Jurkat, Clone E6-1 (cell line): ENCODE data around the gene CFAP73.
A peak's percentile ranks its signal among the peaks of the same experiment; 100 is the strongest.

Source experiments
- DNase-seq: peaks from one replicate; pipeline ENCODE4 v3.0.0-alpha.2; 2011; ENCODE audit warnings: low read depth, low spot score
- H3K4me3 ChIP-seq: 2 replicates; pipeline ENCODE4 v1.5.1; 2011; ENCODE audit warnings: mild to moderate bottlenecking, low read length, control low read depth, moderate library complexity

CFAP73 gene

DNA sequence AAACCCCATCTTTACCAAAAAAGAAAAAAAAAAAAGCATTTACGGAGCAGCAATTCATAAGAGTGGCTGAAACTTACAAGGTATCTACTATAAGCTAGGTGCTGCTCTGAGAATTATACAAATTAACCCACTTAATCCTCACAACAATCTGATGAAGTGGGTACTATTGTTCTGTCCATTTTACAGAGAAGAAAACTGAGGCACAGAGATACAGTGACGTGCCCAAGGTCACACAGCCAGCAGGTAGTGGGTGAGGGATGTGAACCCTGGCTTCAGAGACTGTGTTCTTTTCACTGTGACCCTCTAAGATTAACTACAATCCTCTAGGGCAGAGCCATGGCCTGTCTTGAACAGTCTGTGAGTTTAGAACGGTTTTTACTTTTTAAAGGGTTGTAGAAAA lies 32.5 kb downstream of the CFAP73 start:
- H3K4me3 ChIP-seq: no peak overlapping the region
- DNase-seq: no peak

DNA sequence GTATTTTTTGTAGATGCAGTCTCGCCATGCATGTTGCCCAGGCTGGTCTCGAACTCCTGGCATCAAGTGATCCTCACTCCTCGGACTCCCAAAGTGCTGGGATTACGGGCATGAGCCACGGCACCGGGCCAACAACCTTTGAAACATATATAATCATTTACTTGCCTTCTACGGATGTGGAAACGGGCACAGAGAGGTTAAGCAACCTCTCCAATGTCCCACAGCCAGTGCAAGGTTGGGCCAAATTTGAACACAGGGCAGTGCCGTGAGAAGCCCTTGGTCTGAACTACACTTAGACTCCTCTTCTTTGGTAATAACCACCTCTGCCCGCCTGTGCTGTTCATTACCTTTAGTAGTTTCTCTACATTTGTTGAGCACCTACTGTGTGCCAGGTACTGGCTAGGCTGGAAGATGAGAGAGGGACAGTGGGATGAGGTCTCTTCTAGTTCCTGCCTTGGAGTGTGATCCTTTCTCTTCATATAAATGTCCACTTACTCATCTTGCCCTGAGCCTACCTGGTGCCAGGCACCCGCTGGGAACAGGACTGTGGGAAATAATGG lies 33.6 kb downstream of the CFAP73 start:
- DNase-seq: no peak
- no peak overlapping the region for H3K4me3 ChIP-seq

DNA sequence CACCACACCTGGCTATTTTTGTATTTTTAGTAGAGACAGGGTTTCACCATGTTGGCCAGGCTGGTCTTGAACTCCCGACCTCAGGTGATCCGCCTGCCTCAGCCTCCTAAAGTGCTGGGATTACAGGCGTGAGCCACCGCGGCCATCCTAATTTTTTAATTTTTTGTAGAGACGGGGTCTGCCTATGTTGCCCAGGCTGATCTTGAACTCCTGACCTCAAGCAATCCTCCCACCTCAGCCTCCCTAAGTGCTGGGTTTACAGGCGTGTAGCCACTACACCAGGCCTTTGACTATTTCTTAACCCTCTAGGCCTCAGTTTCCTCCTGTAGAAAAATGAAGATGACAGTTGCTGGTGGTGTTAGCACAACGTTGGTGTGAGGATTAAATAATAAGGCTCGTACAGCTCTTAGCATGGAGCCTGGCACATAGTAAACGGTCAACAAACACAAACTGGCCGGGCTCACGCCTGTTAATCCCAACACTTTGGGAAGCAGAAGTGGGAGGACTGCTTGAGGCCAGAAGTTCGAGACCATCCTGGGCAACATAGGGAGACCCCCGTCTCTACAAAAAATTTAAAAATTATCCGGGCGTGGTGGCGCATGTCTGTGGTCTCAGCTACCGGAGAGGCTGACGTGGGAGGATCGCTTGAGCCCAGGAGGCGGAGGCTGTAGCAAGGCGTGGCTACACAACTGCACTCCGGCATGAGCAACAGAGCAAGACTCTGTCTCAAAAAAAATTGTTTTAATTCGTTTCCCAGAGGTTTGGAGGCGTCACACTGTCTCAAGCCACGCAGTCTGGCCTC lies 34.8 kb downstream of the CFAP73 start:
- peak overlapping the region; percentile 88 for H3K4me3 ChIP-seq
- no peak for DNase-seq

- DNase-seq: peak; percentile 83
- H3K4me3 ChIP-seq: peak overlapping the region; percentile 88
Observed at GRCh38 chr12:113184900-113185179, 35.3 kb downstream of the CFAP73 start.

DNA sequence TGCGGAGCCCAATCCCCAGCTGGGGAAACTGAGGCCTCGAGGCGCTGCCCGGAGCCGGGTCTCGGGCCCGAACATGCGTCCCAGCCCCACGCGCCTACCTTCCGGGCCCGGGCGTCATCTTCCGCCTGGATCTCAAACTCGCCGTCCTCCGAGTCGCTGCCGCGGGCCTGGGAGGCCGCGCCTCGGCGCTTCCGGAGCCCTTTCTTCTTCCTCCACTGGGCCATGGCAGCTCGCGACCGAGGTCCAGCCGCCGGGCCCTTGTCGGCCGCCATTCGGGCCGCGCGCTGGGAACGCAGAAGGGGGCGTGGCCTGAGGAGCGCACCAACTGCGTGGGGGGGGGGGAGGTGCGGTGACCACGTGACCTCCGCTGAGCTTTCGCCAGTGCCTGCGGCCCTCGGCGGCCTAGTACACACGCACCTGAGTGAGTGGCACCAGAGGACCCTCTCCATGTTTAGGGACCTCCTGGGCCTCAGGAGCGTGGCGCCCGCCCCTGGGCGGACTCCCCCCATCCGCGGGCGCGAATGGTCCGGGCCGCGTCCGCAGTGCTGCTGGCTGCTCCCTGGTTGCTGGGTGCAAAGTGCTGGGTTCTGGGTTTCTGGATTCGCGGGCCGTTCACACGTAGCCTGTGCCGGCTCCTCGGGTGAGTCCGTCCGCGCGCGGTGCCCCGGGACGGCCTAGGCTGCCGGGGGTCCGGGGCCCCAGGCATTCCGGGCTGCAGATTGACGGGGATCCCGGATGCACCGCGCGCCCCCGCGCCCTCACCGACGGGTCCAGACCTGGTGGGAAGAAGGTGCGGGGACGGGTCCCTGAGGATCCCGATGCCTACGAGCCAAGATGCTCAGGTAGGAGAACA lies 35.9 kb downstream of the CFAP73 start, which contains the start of the genes DDX54 and RITA1:
DDX54 (minus strand) TSS at position 299 of the 853 bp plus-strand sequence; CDS start at position 272, 27 bp downstream.
RITA1 (plus strand) TSS at position 542 of the 853 bp plus-strand sequence. CDS start 1,026 bp downstream, outside the sequence.
- DNase-seq: peak; percentile 66
- H3K4me3 ChIP-seq: peak within 1 kb of the TSS; percentile 88

- DNase-seq: no peak
- H3K4me3 ChIP-seq: peak overlapping the region; percentile 88
Observed at GRCh38 chr12:113186033-113186365, 36.5 kb downstream of the CFAP73 start.

DNA sequence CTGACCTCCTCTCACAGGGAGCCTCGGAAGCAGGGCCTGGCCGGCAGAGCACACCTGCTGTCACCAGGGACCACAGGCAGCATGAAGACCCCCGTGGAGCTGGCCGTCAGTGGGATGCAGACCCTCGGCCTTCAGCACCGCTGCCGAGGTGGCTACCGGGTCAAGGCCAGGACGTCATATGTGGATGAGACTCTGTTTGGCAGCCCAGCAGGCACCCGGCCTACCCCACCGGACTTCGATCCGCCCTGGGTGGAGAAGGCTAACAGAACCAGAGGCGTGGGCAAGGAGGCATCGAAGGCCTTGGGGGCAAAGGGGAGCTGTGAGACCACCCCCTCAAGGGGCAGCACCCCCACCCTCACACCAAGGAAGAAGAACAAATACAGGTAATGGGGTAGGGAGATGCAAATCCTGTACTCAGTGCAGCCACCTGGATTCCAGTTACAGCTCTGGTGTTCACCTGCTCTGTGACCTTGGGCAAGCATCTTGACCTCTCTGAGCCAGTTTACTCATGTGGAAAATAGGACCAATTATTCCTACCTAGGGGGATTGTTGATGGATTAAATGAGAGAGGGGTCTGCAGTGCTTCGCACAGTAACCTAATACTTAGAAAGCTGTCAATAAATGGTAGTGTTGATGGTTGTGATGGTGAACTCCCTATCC lies 37.3 kb downstream of the CFAP73 start:
- peak overlapping the region; percentile 88 for H3K4me3 ChIP-seq
- DNase-seq: no peak

DNA sequence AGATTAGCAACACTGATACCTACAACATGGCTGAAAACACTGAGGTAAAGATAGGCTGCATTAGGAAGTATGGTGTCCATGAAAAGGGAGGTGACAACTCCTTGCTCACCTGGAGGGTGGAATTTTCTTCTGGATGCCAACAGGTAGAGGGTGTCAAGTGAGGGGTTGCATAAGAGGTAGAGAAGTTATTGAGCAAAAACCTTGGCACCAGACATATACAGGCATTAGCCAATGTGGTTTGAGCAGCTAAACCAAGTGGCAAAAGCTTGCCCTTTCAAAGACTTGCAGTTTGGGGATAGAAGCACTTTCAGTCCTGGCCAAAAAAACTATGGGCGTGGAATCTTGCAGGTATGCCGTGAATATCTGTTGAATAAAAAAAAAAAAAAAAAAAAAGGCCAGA lies 39.8 kb downstream of the CFAP73 start:
- DNase-seq: no peak
- H3K4me3 ChIP-seq: no peak overlapping the region

- no peak for DNase-seq
- H3K4me3 ChIP-seq: no peak overlapping the region
Observed at GRCh38 chr12:113190761-113191160, 41.2 kb downstream of the CFAP73 start.

DNA sequence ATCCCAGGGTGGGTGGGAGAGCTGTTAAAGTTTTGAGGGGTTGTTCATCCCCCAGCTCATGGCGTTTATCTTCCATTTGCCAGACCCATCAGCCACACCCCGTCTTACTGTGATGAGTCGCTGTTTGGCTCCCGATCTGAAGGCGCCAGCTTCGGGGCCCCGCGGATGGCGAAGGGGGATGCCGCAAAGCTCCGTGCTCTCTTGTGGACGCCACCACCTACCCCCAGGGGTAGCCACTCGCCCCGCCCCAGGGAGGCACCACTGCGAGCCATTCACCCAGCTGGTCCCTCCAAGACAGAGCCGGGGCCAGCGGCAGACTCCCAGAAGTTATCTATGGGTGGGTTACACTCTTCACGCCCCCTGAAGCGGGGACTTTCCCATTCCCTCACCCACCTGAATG lies 41.7 kb downstream of the CFAP73 start:
- no peak for DNase-seq
- H3K4me3 ChIP-seq: no peak overlapping the region

GRCh38 chr12:113194971-113195391 lies 45.5 kb downstream of the CFAP73 start:
- H3K4me3 ChIP-seq: no peak overlapping the region
- no peak for DNase-seq

DNA sequence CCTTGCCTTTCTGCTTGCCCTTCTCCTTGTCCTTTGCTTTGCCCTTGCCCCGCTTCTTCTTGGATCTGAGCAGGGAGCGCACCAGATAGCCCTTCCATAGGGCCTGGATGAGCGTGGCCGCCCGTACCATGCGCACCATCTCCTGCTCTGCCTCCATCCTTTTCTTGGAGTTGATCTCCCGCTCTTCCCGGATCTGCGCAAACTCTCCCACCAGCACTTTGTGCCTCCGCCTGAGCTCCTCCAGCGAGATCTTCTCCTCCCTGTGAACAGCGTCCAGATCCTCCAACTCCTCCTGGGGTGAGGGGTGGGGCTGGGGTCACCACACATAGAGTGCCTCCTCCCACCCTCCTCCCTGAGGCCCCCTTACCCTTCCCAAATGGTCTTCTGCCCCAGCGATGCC lies 46.1 kb downstream of the CFAP73 start:
- DNase-seq: no peak
- no peak overlapping the region for H3K4me3 ChIP-seq

DNA sequence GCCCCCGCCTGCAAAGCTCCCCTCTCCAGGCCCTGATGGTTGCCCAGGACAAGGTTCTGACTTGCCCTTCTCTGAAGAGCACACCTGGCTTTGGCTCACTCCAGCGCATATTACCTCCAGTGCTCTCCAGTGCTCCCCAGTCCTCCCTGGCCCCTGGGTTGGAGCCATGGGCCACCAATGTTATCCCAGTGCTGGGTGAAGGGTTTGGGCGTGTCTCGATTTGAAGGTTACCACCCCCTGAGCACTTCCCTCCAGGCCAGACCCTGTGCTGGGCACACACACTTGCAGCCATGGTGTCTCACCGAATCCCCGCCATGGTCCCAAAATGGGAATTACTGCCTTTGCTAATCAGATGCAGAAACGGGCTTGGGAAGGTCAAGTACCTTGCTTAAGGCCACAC lies 47.1 kb downstream of the CFAP73 start:
- DNase-seq: no peak
- no peak overlapping the region for H3K4me3 ChIP-seq

- peak; percentile 71 for DNase-seq
- H3K4me3 ChIP-seq: no peak overlapping the region
Observed at GRCh38 chr12:113196990-113197389, 47.5 kb downstream of the CFAP73 start.

DNA sequence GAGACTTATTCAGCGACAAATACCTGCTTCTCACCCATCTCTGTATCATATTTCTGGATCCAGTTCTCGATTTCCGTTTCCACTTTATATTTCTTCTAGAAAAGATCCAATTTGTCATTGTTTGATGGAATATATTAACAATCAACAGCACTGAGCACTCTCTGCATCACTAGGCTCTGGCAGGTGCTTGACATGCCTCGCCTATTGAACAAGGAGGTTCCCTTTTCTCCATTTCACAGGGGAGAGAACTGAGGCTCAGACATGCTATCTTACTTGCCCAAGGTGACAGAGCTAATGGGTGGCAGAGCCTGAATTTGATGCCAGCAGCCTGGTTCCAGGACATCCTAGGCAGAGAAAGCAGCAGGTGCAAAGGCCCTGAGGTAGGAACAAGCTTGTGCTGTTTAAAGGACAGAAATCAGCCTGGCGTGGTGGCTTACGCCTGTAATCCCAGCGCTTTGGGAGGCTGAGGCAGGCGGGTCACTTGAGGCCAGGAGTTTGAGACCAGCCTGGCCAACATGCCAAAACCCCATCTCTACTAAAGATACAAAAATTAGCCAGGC lies 48.1 kb downstream of the CFAP73 start:
- DNase-seq: no peak
- no peak overlapping the region for H3K4me3 ChIP-seq

DNA sequence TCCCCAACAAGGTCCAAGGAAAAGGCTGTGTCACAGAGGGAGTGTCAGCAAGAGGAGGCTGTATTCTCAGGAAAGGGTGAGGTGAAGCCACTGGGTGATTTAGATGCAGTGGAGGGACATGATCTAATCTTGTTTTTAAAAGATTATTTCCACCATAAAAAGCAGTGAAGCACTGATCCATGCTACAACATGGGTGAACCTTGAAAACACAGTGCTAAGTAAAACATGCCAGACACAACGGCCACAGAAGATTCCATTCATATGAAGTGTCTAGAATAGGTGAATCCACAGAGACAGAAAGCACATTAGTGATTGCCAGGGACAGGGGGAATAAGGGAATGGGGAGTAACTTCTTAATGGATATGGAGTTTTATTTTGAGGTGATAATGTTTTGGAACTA lies 48.8 kb downstream of the CFAP73 start:
- no peak overlapping the region for H3K4me3 ChIP-seq
- no peak for DNase-seq

- no peak overlapping the region for H3K4me3 ChIP-seq
- no peak for DNase-seq
Observed at GRCh38 chr12:113200021-113200797, 50.7 kb downstream of the CFAP73 start.
